ENCODE results near the gene EPB41L4B.

- TF ChIP-seq CTCF (IDR thresholded peaks at IDR 0.05) (no peak), POLR2AphosphoS5 (IDR thresholded peaks at IDR 0.05) (no peak), POLR2A (IDR thresholded peaks at IDR 0.05) (no peak)
Observed at GRCh38 chr9:109224751-109225150, 96.1 kb downstream of the EPB41L4B start.

Measured in breast epithelium (tissue), 3 donors.